Epithelial cell of proximal tubule (primary cell): ENCODE measurements around the gene OR5B17. TPM values are rescaled to one million over a fixed set of nuclear protein-coding genes. Genes with fewer than 3 reads are reported as not detected.
A peak's percentile ranks its signal among the peaks of the same experiment; 100 is the strongest.
"Not testable (repeated sequence)": the region's sequence is repeated elsewhere in the genome, so short reads cannot be mapped to it uniquely, and the experiment has no call there.

ENCODE experiments used
- DNase-seq: peaks from one replicate; pipeline ENCODE4 v3.0.0-alpha.2; 2011; ENCODE audit warnings: low read depth
- H3K4me3 ChIP-seq: 2 replicates; pipeline ENCODE4 v1.5.1; 2011; ENCODE audit warnings: low read depth, mild to moderate bottlenecking, low read length
- CTCF ChIP-seq: conservative IDR thresholded peaks from 2 replicates; pipeline ENCODE4 v1.5.1; 2012; ENCODE audit warnings: low read depth, mild to moderate bottlenecking, low read length
- total RNA-seq: library from RNA; depleted of rRNA; stranded (reverse); fragments of >200 nt; gene quantifications from 2 replicates; pipeline ENCODE4 v1.2.3, GENCODE V29; 2015

The OR5B17 gene
- not detected in 2 replicates for total RNA-seq

GRCh38 chr11:58358969-58359368, at the start of gene OR5B17:
Gene OR5B17, minus strand, starts transcription at chr11:58359069. Its CDS starts 0 bp downstream, at chr11:58359069.
- no peak for DNase-seq
- H3K4me3 ChIP-seq = no peak within 1 kb of the TSS
- no peak for TF ChIP-seq CTCF

GRCh38 chr11:58406774-58407173, 47.9 kb upstream of the OR5B17 start, which contains the start of gene OR5B3:
Gene OR5B3, minus strand, starts transcription at chr11:58406874. Its CDS starts 3,465 bp downstream, at chr11:58403409.
- no peak for DNase-seq
- H3K4me3 ChIP-seq = no peak within 1 kb of the TSS
- TF ChIP-seq CTCF = no peak

GRCh38 chr11:58399622-58400021, 40.8 kb upstream of the OR5B17 start:
- DNase-seq = not testable (repeated sequence)

GRCh38 chr11:58395581-58395980, 36.7 kb upstream of the OR5B17 start:
- no peak for DNase-seq
- no peak overlapping the region for H3K4me3 ChIP-seq
- TF ChIP-seq CTCF = no peak

More at GRCh38 chr11:58399622-58400021, 40.8 kb upstream of the OR5B17 start:
- H3K4me3 ChIP-seq = not testable (repeated sequence)

GRCh38 chr11:58394195-58394594, 35.3 kb upstream of the OR5B17 start:
- H3K4me3 ChIP-seq = no peak overlapping the region
- no peak for TF ChIP-seq CTCF
- peak; percentile 1 for DNase-seq

GRCh38 chr11:58392746-58393145, 33.9 kb upstream of the OR5B17 start:
- H3K4me3 ChIP-seq = no peak overlapping the region
- TF ChIP-seq CTCF = no peak
- no peak for DNase-seq

GRCh38 chr11:58391879-58392278, 33.0 kb upstream of the OR5B17 start:
- no peak overlapping the region for H3K4me3 ChIP-seq
- no peak for DNase-seq
- TF ChIP-seq CTCF = no peak
